ENCODE data around the gene MBP. TPM values are rescaled to one million over a fixed set of nuclear protein-coding genes. Genes with fewer than 3 reads are reported as not detected.

The MBP gene
- polyA plus RNA-seq, 1 donor from 2014 or later, result 3.3 TPM

DNA sequence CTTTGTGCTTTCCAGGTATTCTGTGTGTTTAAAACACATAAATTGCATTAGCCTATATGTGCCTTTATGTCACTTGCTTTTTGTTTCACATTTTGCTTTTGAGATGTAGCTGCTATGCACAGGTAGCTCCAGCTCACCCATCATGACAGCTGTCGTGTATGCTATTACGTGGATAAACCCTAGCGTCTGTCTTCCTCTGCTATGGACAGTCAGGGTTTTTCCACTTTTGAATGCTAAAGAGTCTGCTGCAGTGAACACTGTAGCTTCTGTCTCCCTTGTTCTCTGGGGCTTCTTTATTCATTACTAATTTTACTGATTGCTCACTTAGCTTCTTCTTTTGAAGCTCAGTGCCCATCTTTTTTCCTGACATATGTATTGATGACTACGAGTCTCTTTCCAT lies 24.7 kb upstream of the MBP start:
- TF ChIP-seq EZH2 (IDR thresholded peaks at IDR 0.05; ENCODE audit: borderline replicate concordance, insufficient read depth, low read length, poor library complexity, severe bottlenecking) (no peak), RAD21 (conservative IDR thresholded peaks at IDR 0.05) (no peak), POLR2AphosphoS5 (IDR thresholded peaks at IDR 0.05) (peak; percentile 7), EP300 (conservative IDR thresholded peaks at IDR 0.05; ENCODE audit: poor library complexity, severe bottlenecking) (peak; percentile 57), TAF1 (IDR thresholded peaks at IDR 0.05; ENCODE audit: low read depth) (no peak), SMC3 (conservative IDR thresholded peaks at IDR 0.05; ENCODE audit: poor library complexity) (no peak), MXI1 (conservative IDR thresholded peaks at IDR 0.05; ENCODE audit: poor library complexity, severe bottlenecking) (no peak)
- TF ChIP-seq, protein P1, sequence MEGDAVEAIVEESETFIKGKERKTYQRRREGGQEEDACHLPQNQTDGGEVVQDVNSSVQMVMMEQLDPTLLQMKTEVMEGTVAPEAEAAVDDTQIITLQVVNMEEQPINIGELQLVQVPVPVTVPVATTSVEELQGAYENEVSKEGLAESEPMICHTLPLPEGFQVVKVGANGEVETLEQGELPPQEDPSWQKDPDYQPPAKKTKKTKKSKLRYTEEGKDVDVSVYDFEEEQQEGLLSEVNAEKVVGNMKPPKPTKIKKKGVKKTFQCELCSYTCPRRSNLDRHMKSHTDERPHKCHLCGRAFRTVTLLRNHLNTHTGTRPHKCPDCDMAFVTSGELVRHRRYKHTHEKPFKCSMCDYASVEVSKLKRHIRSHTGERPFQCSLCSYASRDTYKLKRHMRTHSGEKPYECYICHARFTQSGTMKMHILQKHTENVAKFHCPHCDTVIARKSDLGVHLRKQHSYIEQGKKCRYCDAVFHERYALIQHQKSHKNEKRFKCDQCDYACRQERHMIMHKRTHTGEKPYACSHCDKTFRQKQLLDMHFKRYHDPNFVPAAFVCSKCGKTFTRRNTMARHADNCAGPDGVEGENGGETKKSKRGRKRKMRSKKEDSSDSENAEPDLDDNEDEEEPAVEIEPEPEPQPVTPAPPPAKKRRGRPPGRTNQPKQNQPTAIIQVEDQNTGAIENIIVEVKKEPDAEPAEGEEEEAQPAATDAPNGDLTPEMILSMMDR (IDR thresholded peaks at IDR 0.05; ENCODE audit: poor library complexity, severe bottlenecking), result no peak
- TF ChIP-seq, protein P2, sequence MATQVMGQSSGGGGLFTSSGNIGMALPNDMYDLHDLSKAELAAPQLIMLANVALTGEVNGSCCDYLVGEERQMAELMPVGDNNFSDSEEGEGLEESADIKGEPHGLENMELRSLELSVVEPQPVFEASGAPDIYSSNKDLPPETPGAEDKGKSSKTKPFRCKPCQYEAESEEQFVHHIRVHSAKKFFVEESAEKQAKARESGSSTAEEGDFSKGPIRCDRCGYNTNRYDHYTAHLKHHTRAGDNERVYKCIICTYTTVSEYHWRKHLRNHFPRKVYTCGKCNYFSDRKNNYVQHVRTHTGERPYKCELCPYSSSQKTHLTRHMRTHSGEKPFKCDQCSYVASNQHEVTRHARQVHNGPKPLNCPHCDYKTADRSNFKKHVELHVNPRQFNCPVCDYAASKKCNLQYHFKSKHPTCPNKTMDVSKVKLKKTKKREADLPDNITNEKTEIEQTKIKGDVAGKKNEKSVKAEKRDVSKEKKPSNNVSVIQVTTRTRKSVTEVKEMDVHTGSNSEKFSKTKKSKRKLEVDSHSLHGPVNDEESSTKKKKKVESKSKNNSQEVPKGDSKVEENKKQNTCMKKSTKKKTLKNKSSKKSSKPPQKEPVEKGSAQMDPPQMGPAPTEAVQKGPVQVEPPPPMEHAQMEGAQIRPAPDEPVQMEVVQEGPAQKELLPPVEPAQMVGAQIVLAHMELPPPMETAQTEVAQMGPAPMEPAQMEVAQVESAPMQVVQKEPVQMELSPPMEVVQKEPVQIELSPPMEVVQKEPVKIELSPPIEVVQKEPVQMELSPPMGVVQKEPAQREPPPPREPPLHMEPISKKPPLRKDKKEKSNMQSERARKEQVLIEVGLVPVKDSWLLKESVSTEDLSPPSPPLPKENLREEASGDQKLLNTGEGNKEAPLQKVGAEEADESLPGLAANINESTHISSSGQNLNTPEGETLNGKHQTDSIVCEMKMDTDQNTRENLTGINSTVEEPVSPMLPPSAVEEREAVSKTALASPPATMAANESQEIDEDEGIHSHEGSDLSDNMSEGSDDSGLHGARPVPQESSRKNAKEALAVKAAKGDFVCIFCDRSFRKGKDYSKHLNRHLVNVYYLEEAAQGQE (IDR thresholded peaks at IDR 0.05; ENCODE audit: borderline replicate concordance), result no peak
- peak overlapping the region; percentile 37 for H3K27ac ChIP-seq (ENCODE audit: low read length)
- no peaks in the 10 kb centered on the region for H3K9me3 ChIP-seq (ENCODE audit: low read length)

DNA sequence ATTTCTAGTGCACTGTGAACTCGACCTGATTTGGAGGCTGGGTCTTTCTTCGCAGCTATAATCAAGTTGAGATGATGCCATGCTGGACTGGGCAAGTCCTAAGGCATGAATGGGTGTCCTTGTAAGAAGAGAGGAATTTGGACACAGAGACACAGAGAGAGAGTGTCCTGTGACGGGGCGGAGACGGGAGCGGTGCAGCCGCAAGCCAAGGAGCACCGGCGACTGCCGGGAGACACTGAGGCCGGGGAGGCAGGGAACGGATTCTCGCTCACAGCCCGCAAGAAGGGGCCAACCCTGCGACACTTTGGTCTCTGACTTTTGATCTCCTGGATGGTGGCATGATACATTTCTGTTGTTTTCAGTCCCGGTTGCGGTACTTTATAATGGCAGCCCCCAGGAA lies 22.4 kb upstream of the MBP start:
- Histone ChIP-seq H3F3A (ENCODE audit: insufficient read depth, low read length, poor library complexity, severe bottlenecking) (no peaks in the 10 kb centered on the region), H3K4me2 (ENCODE audit: low read length) (no peak overlapping the region), H3K4me3 (ENCODE audit: low read length) (no peak overlapping the region), H3K9me3 (ENCODE audit: low read length) (no peaks in the 10 kb centered on the region), H3K36me3 (ENCODE audit: insufficient read depth, low read length) (no peaks in the 10 kb centered on the region), H3K27ac (ENCODE audit: low read length) (no peak overlapping the region), H2AFZ (ENCODE audit: low read depth, low read length) (no peak overlapping the region), H3K9ac (ENCODE audit: low read length) (no peak overlapping the region), H3K9me2 (ENCODE audit: insufficient read depth, low read length) (no peaks in the 10 kb centered on the region), H4K20me1 (ENCODE audit: insufficient read depth) (no peaks in the 10 kb centered on the region), H3K27me3 (ENCODE audit: insufficient read depth, low read depth, low read length) (no peaks in the 10 kb centered on the region), H3K79me2 (replicated peaks; ENCODE audit: insufficient read depth, low read length) (no peaks in the 10 kb centered on the region)
- TF ChIP-seq, protein P1 (IDR thresholded peaks at IDR 0.05; ENCODE audit: poor library complexity, severe bottlenecking), result no peak
- no peak for TF ChIP-seq MXI1 (conservative IDR thresholded peaks at IDR 0.05; ENCODE audit: poor library complexity, severe bottlenecking)
- no peak for TF ChIP-seq EZH2 (IDR thresholded peaks at IDR 0.05; ENCODE audit: borderline replicate concordance, insufficient read depth, low read length, poor library complexity, severe bottlenecking)
- no peak for TF ChIP-seq EP300 (conservative IDR thresholded peaks at IDR 0.05; ENCODE audit: poor library complexity, severe bottlenecking)
- no peak for TF ChIP-seq TAF1 (IDR thresholded peaks at IDR 0.05; ENCODE audit: low read depth)
- TF ChIP-seq, protein P2 (IDR thresholded peaks at IDR 0.05; ENCODE audit: borderline replicate concordance), result no peak
- no peak for TF ChIP-seq SMC3 (conservative IDR thresholded peaks at IDR 0.05; ENCODE audit: poor library complexity)
- TF ChIP-seq RAD21 (conservative IDR thresholded peaks at IDR 0.05), result no peak
- TF ChIP-seq POLR2AphosphoS5 (IDR thresholded peaks at IDR 0.05), result no peak

More for the DNA sequence above, 24.7 kb upstream of the MBP start:
- no peaks in the 10 kb centered on the region for H3F3A ChIP-seq (ENCODE audit: insufficient read depth, low read length, poor library complexity, severe bottlenecking)
- H3K4me3 ChIP-seq (ENCODE audit: low read length), result peak overlapping the region; percentile 38
- no peaks in the 10 kb centered on the region for H3K36me3 ChIP-seq (ENCODE audit: insufficient read depth, low read length)
- H3K9ac ChIP-seq (ENCODE audit: low read length), result no peak overlapping the region
- no peaks in the 10 kb centered on the region for H3K27me3 ChIP-seq (ENCODE audit: insufficient read depth, low read depth, low read length)
- H3K79me2 ChIP-seq (replicated peaks; ENCODE audit: insufficient read depth, low read length), result no peaks in the 10 kb centered on the region
- H4K20me1 ChIP-seq (ENCODE audit: insufficient read depth), result no peaks in the 10 kb centered on the region
- H2AFZ ChIP-seq (ENCODE audit: low read depth, low read length), result no peak overlapping the region
- H3K4me2 ChIP-seq (ENCODE audit: low read length), result peak overlapping the region; percentile 8
- H3K9me2 ChIP-seq (ENCODE audit: insufficient read depth, low read length), result no peaks in the 10 kb centered on the region

Measured in neural cell (in vitro differentiated cells).